ENCODE data around the gene OR2H2.

Gene OR2H2

GRCh38 chr6:29628419-29629281 lies 43.7 kb downstream of the OR2H2 start:
- peak overlapping the region; percentile 38 for H3K4me3 ChIP-seq (ENCODE audit: low read depth, low read length)
- H3K27ac ChIP-seq (ENCODE audit: extremely low read depth, low read depth, low read length): peak overlapping the region; percentile 57
- POLR2A ChIA-PET: interaction anchor here (0.5 to 3.2 kb wide), 16 partner anchors 13 to 839 kb away, joined by 3 to 18 read pairs (median 4); no protein-coding TSS in a partner anchor
- CTCF ChIA-PET: interaction anchor here (0.6 to 4.3 kb wide), 16 partner anchors 8 to 779 kb away, joined by 3 to 19 read pairs (median 4); no protein-coding TSS in a partner anchor
- H3K9me3 ChIP-seq (ENCODE audit: control insufficient read depth, insufficient read depth, low read depth, low read length): no peaks in the 10 kb centered on the region
- H3K36me3 ChIP-seq (ENCODE audit: control insufficient read depth in 2 of 2, insufficient read depth in 1 of 2, low read length in 2 of 2): peaks cover 5 to 18% of the 10 kb centered on the region in 2 experiments; a peak in 2 of 3 replicates
- peaks cover 16% of the 10 kb centered on the region for H3K4me1 ChIP-seq (ENCODE audit: control insufficient read depth, insufficient read depth, low read length)
- TF ChIP-seq ZNF623 (tag by site-specific recombination; IDR thresholded peaks at IDR 0.05) (no peak; the same call in 1 of the 2 replicates), ZNF473 (tag by site-specific recombination; IDR thresholded peaks at IDR 0.05) (no peak), KLF16 (tag by site-specific recombination; IDR thresholded peaks at IDR 0.05) (no peak), HOXA7 (CRISPR knock-in tag; IDR thresholded peaks at IDR 0.05; ENCODE audit: borderline replicate concordance) (no peak), ZNF558 (tag by site-specific recombination; IDR thresholded peaks at IDR 0.05) (no peak), ZBTB26 (tag by site-specific recombination; optimal IDR thresholded peaks at IDR 0.05) (peak; percentile 41), HOXD13 (CRISPR knock-in tag; IDR thresholded peaks at IDR 0.05; ENCODE audit: borderline replicate concordance) (no peak), ZNF426 (tag by site-specific recombination; IDR thresholded peaks at IDR 0.05) (no peak), ZNF701 (tag by site-specific recombination; IDR thresholded peaks at IDR 0.05) (no peak), ZNF621 (tag by site-specific recombination; IDR thresholded peaks at IDR 0.05) (no peak), ZNF335 (tag by site-specific recombination; conservative IDR thresholded peaks at IDR 0.05) (peak; percentile 86), KLF1 (tag by site-specific recombination; IDR thresholded peaks at IDR 0.05) (peak; percentile 80), ZNF169 (tag by site-specific recombination; IDR thresholded peaks at IDR 0.05) (no peak), ZFHX2 (tag by site-specific recombination; conservative IDR thresholded peaks at IDR 0.05) (peak; percentile 12; the same call in 1 of the 2 replicates), ZBTB49 (tag by site-specific recombination; IDR thresholded peaks at IDR 0.05; ENCODE audit: low read depth) (no peak), ZNF843 (tag by site-specific recombination; IDR thresholded peaks at IDR 0.05) (peak; percentile 77), ZNF37A (tag by site-specific recombination; IDR thresholded peaks at IDR 0.05) (no peak), RBAK (tag by site-specific recombination; IDR thresholded peaks at IDR 0.05) (0 out of 2 replicates have a peak, but pooled peaks have one; percentile 39), ZNF404 (tag by site-specific recombination; IDR thresholded peaks at IDR 0.05) (no peak), SCRT2 (tag by site-specific recombination; IDR thresholded peaks at IDR 0.05) (peak; percentile 84), ZNF768 (tag by site-specific recombination; IDR thresholded peaks at IDR 0.05) (no peak), ZXDB (tag by site-specific recombination; IDR thresholded peaks at IDR 0.05) (peak; percentile 53; the same call in 1 of the 2 replicates), PRDM6 (tag by site-specific recombination; IDR thresholded peaks at IDR 0.05) (no peak), REPIN1 (tag by site-specific recombination; IDR thresholded peaks at IDR 0.05; ENCODE audit: low read depth) (peak; percentile 51; the same call in 1 of the 2 replicates), SP2 (tag by site-specific recombination; IDR thresholded peaks at IDR 0.05) (peak; percentile 62), FEZF1 (tag by site-specific recombination; IDR thresholded peaks at IDR 0.05) (peak; percentile 76), ZNF138 (tag by site-specific recombination; IDR thresholded peaks at IDR 0.05; ENCODE audit: borderline replicate concordance) (no peak)
- TF ChIP-seq, protein P1, sequence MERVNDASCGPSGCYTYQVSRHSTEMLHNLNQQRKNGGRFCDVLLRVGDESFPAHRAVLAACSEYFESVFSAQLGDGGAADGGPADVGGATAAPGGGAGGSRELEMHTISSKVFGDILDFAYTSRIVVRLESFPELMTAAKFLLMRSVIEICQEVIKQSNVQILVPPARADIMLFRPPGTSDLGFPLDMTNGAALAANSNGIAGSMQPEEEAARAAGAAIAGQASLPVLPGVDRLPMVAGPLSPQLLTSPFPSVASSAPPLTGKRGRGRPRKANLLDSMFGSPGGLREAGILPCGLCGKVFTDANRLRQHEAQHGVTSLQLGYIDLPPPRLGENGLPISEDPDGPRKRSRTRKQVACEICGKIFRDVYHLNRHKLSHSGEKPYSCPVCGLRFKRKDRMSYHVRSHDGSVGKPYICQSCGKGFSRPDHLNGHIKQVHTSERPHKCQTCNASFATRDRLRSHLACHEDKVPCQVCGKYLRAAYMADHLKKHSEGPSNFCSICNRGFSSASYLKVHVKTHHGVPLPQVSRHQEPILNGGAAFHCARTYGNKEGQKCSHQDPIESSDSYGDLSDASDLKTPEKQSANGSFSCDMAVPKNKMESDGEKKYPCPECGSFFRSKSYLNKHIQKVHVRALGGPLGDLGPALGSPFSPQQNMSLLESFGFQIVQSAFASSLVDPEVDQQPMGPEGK (tag by site-specific recombination; IDR thresholded peaks at IDR 0.05): peak; percentile 25
- TF ChIP-seq, protein P2, sequence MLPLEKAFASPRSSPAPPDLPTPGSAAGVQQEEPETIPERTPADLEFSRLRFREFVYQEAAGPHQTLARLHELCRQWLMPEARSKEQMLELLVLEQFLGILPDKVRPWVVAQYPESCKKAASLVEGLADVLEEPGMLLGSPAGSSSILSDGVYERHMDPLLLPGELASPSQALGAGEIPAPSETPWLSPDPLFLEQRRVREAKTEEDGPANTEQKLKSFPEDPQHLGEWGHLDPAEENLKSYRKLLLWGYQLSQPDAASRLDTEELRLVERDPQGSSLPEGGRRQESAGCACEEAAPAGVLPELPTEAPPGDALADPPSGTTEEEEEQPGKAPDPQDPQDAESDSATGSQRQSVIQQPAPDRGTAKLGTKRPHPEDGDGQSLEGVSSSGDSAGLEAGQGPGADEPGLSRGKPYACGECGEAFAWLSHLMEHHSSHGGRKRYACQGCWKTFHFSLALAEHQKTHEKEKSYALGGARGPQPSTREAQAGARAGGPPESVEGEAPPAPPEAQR (tag by site-specific recombination; IDR thresholded peaks at IDR 0.05): no peak; the same call in 1 of the 2 replicates
